Endothelial cell of umbilical vein (primary cell): Measurements from ENCODE around the gene CLEC16A. TPM values are rescaled to one million over a fixed set of nuclear protein-coding genes. Genes with fewer than 3 reads are reported as not detected.

Experiments used
- BruUV-seq: library from RNA; stranded (reverse); fragments of 400-500 nt; replicated peaks from 2 replicates; lab custom pipeline; 2021; lab: Mats Ljungman, UMichigan
- CTCF ChIA-PET: fragments of 300-600, 350-600 bp; sonication (Branson Sonifier 250); formaldehyde crosslinking; loops from one replicate; lab custom pipeline; 2021; ENCODE audit warnings: antibody characterized with exemption, inconsistent platforms; lab: Charles Lee
- POLR2A ChIA-PET: fragments of 300-600, 350-600 bp; sonication (Branson Sonifier 250); formaldehyde crosslinking; loops from one replicate; lab custom pipeline; 2021; ENCODE audit warnings: antibody characterized with exemption, inconsistent platforms; lab: Charles Lee
- DNase-seq: peaks from one replicate; pipeline ENCODE4 v3.0.0-alpha.2; 2011; ENCODE audit warnings: low read depth, low spot score
- FAIRE-seq: peaks from 2 replicates; lab custom pipeline; 2011; peaks lifted over from hg19 to GRCh38; lab: Jason Lieb, UNC
- H2AFZ ChIP-seq: 2 replicates; pipeline ENCODE4 v1.6.0; 2012; ENCODE audit warnings: low read depth, low read length, control low read depth, inconsistent platforms
- H3K27ac ChIP-seq: 2 replicates; pipeline ENCODE4 v1.5.1; 2011; ENCODE audit warnings: low read depth, mild to moderate bottlenecking, control low read depth, low read length, moderate library complexity; ENCODE audit not compliant: insufficient read depth
- H3K27me3 ChIP-seq, 2 experiments: 2 replicates each; pipeline versions ENCODE4 v1.6.0 to v1.6.1; 2011; ENCODE audit warnings: low read length in 2 of 2, mixed read lengths in 1 of 2; ENCODE audit not compliant: control insufficient read depth in 2 of 2, insufficient read depth in 2 of 2
- H3K36me3 ChIP-seq, 2 experiments: 2 replicates in 1 of 2; 3 replicates in 1 of 2; pipeline ENCODE4 v1.5.1; 2011; ENCODE audit warnings: low read length in 2 of 2, mild to moderate bottlenecking in 1 of 2, moderate library complexity in 1 of 2; ENCODE audit not compliant: control insufficient read depth in 2 of 2, insufficient read depth in 2 of 2; ENCODE audit errors: extremely low read depth in 1 of 2
- H3K4me1 ChIP-seq: 3 replicates; pipeline ENCODE4 v1.5.1; 2011; ENCODE audit warnings: mild to moderate bottlenecking, low read length; ENCODE audit not compliant: control insufficient read depth, insufficient read depth; ENCODE audit errors: extremely low read depth
- H3K4me2 ChIP-seq: 2 replicates; pipeline ENCODE4 v1.6.1; 2011; ENCODE audit warnings: low read length, control low read depth, mixed read lengths; ENCODE audit not compliant: insufficient read depth
- H3K4me3 ChIP-seq, 3 experiments: fragments of 200-600 bp in 1 of 3; sonication (generic), shearing (Covaris generic) in 1 of 3; replicated peaks in 1 of 3; 2 replicates each; pipeline ENCODE4 v1.5.1; 2011 to 2016; ENCODE audit warnings: control low read depth in 3 of 3, low read length in 3 of 3, mild to moderate bottlenecking in 2 of 3, inconsistent platforms in 1 of 3, low read depth in 1 of 3, moderate library complexity in 1 of 3; ENCODE audit not compliant: insufficient read depth in 1 of 3
- H3K79me2 ChIP-seq: 2 replicates; pipeline ENCODE4 v1.6.0; 2012; ENCODE audit warnings: low read length, inconsistent platforms; ENCODE audit not compliant: control insufficient read depth, insufficient read depth
- H3K9ac ChIP-seq: replicated peaks from 2 replicates; pipeline ENCODE3; 2011; ENCODE audit warnings: low read length, control low read depth; ENCODE audit not compliant: insufficient read depth; ENCODE audit errors: extremely low read depth
- H3K9me1 ChIP-seq: replicated peaks from 3 replicates; pipeline ENCODE4 v1.6.0; 2011; ENCODE audit warnings: mild to moderate bottlenecking, low read length; ENCODE audit not compliant: control insufficient read depth, insufficient read depth; ENCODE audit errors: extremely low read depth
- H3K9me3 ChIP-seq: replicated peaks from 2 replicates; pipeline ENCODE4 v1.5.1; 2012; ENCODE audit warnings: low read length, inconsistent platforms; ENCODE audit not compliant: control insufficient read depth, insufficient read depth
- H4K20me1 ChIP-seq: replicated peaks from 2 replicates; pipeline ENCODE3; 2011; ENCODE audit warnings: mild to moderate bottlenecking, low read length; ENCODE audit not compliant: control insufficient read depth, insufficient read depth; ENCODE audit errors: extremely low read depth
- CTCF ChIP-seq, 2 donors: IDR thresholded peaks; 1 replicate in 1 of 2; 2 replicates in 1 of 2; pipeline ENCODE4 v1.5.1; 2011; ENCODE audit warnings: low read length in 2 of 2, mild to moderate bottlenecking in 2 of 2, moderate library complexity in 2 of 2, control low read depth in 1 of 2, inconsistent platforms in 1 of 2, low read depth in 1 of 2; ENCODE audit not compliant: insufficient read depth in 1 of 2; ENCODE audit errors: extremely low read depth in 1 of 2
- EZH2 ChIP-seq: IDR thresholded peaks from 2 replicates; pipeline ENCODE4 v1.6.1; 2012; ENCODE audit warnings: borderline replicate concordance, low read depth, mild to moderate bottlenecking, moderate library complexity, low read length, inconsistent platforms; ENCODE audit not compliant: severe bottlenecking
- FOS ChIP-seq: IDR thresholded peaks from 2 replicates; pipeline ENCODE4 v1.6.1; 2011; ENCODE audit warnings: mild to moderate bottlenecking, low read length, moderate library complexity, borderline replicate concordance; ENCODE audit not compliant: insufficient read depth
- GATA2 ChIP-seq: IDR thresholded peaks from 2 replicates; pipeline ENCODE4 v1.7.0; 2011; ENCODE audit warnings: low read depth, mild to moderate bottlenecking, moderate library complexity, mixed read lengths, low read length; ENCODE audit not compliant: insufficient read length, insufficient read depth
- JUN ChIP-seq: IDR thresholded peaks from 2 replicates; pipeline ENCODE4 v1.6.1; 2011; ENCODE audit warnings: borderline replicate concordance, low read depth; ENCODE audit not compliant: insufficient read length, insufficient read depth
- MAX ChIP-seq: IDR thresholded peaks from 2 replicates; pipeline ENCODE4 v1.6.1; 2011; ENCODE audit not compliant: insufficient read depth, insufficient read length
- MYC ChIP-seq: IDR thresholded peaks from one replicate; pipeline ENCODE4 v1.6.1; 2011; ENCODE audit warnings: mild to moderate bottlenecking, low read depth, low read length
- POLR2A ChIP-seq: IDR thresholded peaks from 2 replicates; pipeline ENCODE4 v1.6.1; 2012; ENCODE audit warnings: low read depth, mild to moderate bottlenecking, control low read depth, low read length
- POLR2AphosphoS5 ChIP-seq: IDR thresholded peaks from 2 replicates; pipeline ENCODE4 v1.6.1; 2012; ENCODE audit warnings: low read depth, mild to moderate bottlenecking, control low read depth, low read length, moderate library complexity; ENCODE audit not compliant: insufficient read depth
- dilution Hi-C: fragments of 300-500 bp; cut with MboI; formaldehyde crosslinking; loops from one replicate; pipeline ENCODE4 v1.15.0; 2019; ENCODE audit warnings: low sequenced_read_pairs; ENCODE audit not compliant: extremely low pct_ligation_motif_present
- intact Hi-C: fragments of 100-400 bp; cut with micrococcal nuclease; formaldehyde crosslinking; loops from one replicate; pipeline ENCODE4 v1.10.0; 2022
- polyA plus RNA-seq, 4 experiments: library from polyadenylated mRNA; depleted of rRNA in 3 of 4; stranded (reverse) in 3 of 4; unstranded in 1 of 4; fragments of >200 nt; gene quantifications; 2 replicates each; pipeline versions ENCODE4 v1.2.1 to v1.2.3, GENCODE V29; 2011 to 2012; ENCODE audit warnings: missing spikeins in 1 of 4
- total RNA-seq: library from RNA; stranded (reverse); gene quantifications from 2 replicates; pipeline ENCODE4 v1.2.3, GENCODE V29; 2021

The CLEC16A gene
- total and polyA plus RNA-seq, 2 donors (not counting 3 experiments of a cell fraction or from before 2014, with no cell fraction given): 11.4 to 23.3 TPM

- intact Hi-C loops (no loop called here), dilution Hi-C loops (no loop called here)
- no peak for DNase-seq
- H3K9me1 ChIP-seq: no peaks in the 10 kb centered on the region
- no peaks in the 10 kb centered on the region for H3K27me3 ChIP-seq
- H3K79me2 ChIP-seq: no peaks in the 10 kb centered on the region
- no peak overlapping the region for H3K4me2 ChIP-seq
- ChIA-PET POLR2A (no interaction called here), CTCF (interaction anchor here (1.6 kb wide), 1 partner anchor 14 kb away, joined by 4 read pairs; no protein-coding TSS in a partner anchor)
- H3K4me3 ChIP-seq: no peak overlapping the region
- no peak overlapping the region for H3K27ac ChIP-seq
- peaks cover 0 to 2% of the 10 kb centered on the region in 2 experiments for H3K36me3 ChIP-seq
- H3K9ac ChIP-seq: no peak overlapping the region
- H2AFZ ChIP-seq: no peak overlapping the region
- TF ChIP-seq CTCF (IDR thresholded peaks at IDR 0.05; ENCODE audit: extremely low read depth in 1 of 2, insufficient read depth in 1 of 2, low read depth in 1 of 2, low read length in 2 of 2) (no peak), MAX (no peak), EZH2 (no peak), POLR2AphosphoS5 (no peak), FOS (no peak), GATA2 (no peak), MYC (no peak), JUN (no peak), POLR2A (no peak)
- BruUV-seq: no TSS peak
- H3K9me3 ChIP-seq: no peaks in the 10 kb centered on the region
- no peak for FAIRE-seq
- H3K4me1 ChIP-seq: no peaks in the 10 kb centered on the region
- H4K20me1 ChIP-seq: no peaks in the 10 kb centered on the region
These were observed 238.0 kb downstream of the CLEC16A start for GRCh38 chr16:11182411-11182810.
